MM.1S (cell line): ENCODE measurements around the gene CEP250.

Source experiments
- DNase-seq: peaks from one replicate; pipeline ENCODE4 v3.0.0-alpha.2; 2015
- H2AFZ ChIP-seq: fragments of 300-600 bp; sonication (generic); 2 replicates; pipeline ENCODE4 v1.6.0; 2016; ENCODE audit warnings: antibody characterized with exemption, low read length
- H3F3A ChIP-seq: fragments of 300-600 bp; sonication (generic); 2 replicates; pipeline ENCODE4 v1.6.1; 2016; ENCODE audit warnings: mild to moderate bottlenecking, antibody characterized with exemption, low read length, moderate library complexity, mixed read lengths; ENCODE audit not compliant: insufficient read depth
- H3K27ac ChIP-seq: fragments of 300-600 bp; sonication (generic); 2 replicates; pipeline ENCODE4 v1.5.1; 2016; ENCODE audit warnings: mild to moderate bottlenecking, low read length
- H3K27me3 ChIP-seq: fragments of 300-600 bp; sonication (generic); replicated peaks from 2 replicates; pipeline ENCODE4 v1.6.0; 2016; ENCODE audit warnings: low read length; ENCODE audit not compliant: insufficient read depth
- H3K36me3 ChIP-seq: fragments of 300-600 bp; sonication (generic); replicated peaks from 2 replicates; pipeline ENCODE4 v1.6.1; 2016; ENCODE audit warnings: mild to moderate bottlenecking, low read length, mixed read lengths; ENCODE audit not compliant: insufficient read depth
- H3K4me1 ChIP-seq: fragments of 300-600 bp; sonication (generic); 2 replicates; pipeline ENCODE4 v1.6.1; 2016; ENCODE audit warnings: low read length, mixed read lengths
- H3K4me2 ChIP-seq: fragments of 300-600 bp; sonication (generic); 2 replicates; pipeline ENCODE4 v1.6.0; 2016; ENCODE audit warnings: low read depth, low read length
- H3K4me3 ChIP-seq: fragments of 300-600 bp; sonication (generic); 2 replicates; pipeline ENCODE4 v1.5.1; 2016; ENCODE audit warnings: low read length, mixed read lengths
- H3K79me2 ChIP-seq: fragments of 300-600 bp; sonication (generic); 2 replicates; pipeline ENCODE4 v1.6.1; 2016; ENCODE audit warnings: mixed run types, low read length, mixed read lengths
- H3K9ac ChIP-seq: fragments of 300-600 bp; sonication (generic); 2 replicates; pipeline ENCODE4 v1.6.1; 2016; ENCODE audit warnings: low read length, mixed read lengths
- H3K9me2 ChIP-seq: fragments of 300-600 bp; sonication (generic); replicated peaks from 2 replicates; pipeline ENCODE4 v1.6.1; 2016; ENCODE audit warnings: mild to moderate bottlenecking, low read length, mixed read lengths; ENCODE audit not compliant: insufficient read depth
- H3K9me3 ChIP-seq: fragments of 300-600 bp; sonication (generic); replicated peaks from 2 replicates; pipeline ENCODE4 v1.6.1; 2016; ENCODE audit warnings: mild to moderate bottlenecking, low read length, mixed read lengths; ENCODE audit not compliant: insufficient read depth
- H4K20me1 ChIP-seq: fragments of 300-600 bp; sonication (generic); 2 replicates; pipeline ENCODE4 v1.6.1; 2016; ENCODE audit warnings: mild to moderate bottlenecking, low read length, moderate library complexity, mixed read lengths; ENCODE audit not compliant: insufficient read depth
- EZH2 ChIP-seq: fragments of 300-600 bp; sonication (generic); optimal IDR thresholded peaks from 2 replicates; pipeline ENCODE3; 2017; ENCODE audit warnings: low read depth, mild to moderate bottlenecking, antibody characterized with exemption, low read length, mixed read lengths
- EZH2phosphoT487 ChIP-seq: fragments of 300-600 bp; sonication (generic); IDR thresholded peaks from 2 replicates; pipeline ENCODE4 v1.6.1; 2018; ENCODE audit warnings: antibody characterized with exemption, low read length
- TF ChIP-seq, protein P1 (sequence below): fragments of 300-600 bp; sonication (generic); IDR thresholded peaks from 2 replicates; pipeline ENCODE4 v1.5.1; 2016; ENCODE audit warnings: antibody characterized with exemption, low read length, mixed read lengths

CEP250 gene

DNA sequence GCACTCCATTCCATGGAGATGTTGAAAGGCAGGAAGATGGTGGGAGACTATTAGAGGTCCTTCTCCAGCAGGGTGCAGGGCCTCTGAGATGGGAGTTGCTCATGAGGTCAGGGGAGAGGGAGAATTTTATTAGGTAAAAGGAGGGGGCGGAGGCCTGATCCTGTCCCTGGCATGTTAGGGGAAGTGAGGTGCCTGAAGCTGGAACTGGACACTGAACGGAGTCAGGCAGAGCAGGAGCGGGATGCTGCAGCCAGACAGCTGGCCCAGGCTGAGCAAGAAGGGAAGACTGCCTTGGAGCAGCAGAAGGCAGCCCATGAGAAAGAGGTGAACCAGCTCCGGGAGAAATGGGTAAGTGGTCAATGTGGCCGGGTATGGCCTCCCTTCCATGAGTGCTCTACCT, 24.4 kb downstream of the CEP250 start:
- H3K9ac ChIP-seq, result no peak overlapping the region
- H3K36me3 ChIP-seq, result no peaks in the 10 kb centered on the region
- H3K4me3 ChIP-seq, result no peak overlapping the region
- no peak overlapping the region for H3K27ac ChIP-seq
- H3K79me2 ChIP-seq, result no peaks in the 10 kb centered on the region
- no peaks in the 10 kb centered on the region for H3F3A ChIP-seq
- H4K20me1 ChIP-seq, result no peaks in the 10 kb centered on the region
- H3K27me3 ChIP-seq, result no peaks in the 10 kb centered on the region
- H3K4me1 ChIP-seq, result no peaks in the 10 kb centered on the region
- H3K9me2 ChIP-seq, result no peaks in the 10 kb centered on the region
- TF ChIP-seq EZH2phosphoT487 (no peak), EZH2 (no peak)
- TF ChIP-seq, protein P1, sequence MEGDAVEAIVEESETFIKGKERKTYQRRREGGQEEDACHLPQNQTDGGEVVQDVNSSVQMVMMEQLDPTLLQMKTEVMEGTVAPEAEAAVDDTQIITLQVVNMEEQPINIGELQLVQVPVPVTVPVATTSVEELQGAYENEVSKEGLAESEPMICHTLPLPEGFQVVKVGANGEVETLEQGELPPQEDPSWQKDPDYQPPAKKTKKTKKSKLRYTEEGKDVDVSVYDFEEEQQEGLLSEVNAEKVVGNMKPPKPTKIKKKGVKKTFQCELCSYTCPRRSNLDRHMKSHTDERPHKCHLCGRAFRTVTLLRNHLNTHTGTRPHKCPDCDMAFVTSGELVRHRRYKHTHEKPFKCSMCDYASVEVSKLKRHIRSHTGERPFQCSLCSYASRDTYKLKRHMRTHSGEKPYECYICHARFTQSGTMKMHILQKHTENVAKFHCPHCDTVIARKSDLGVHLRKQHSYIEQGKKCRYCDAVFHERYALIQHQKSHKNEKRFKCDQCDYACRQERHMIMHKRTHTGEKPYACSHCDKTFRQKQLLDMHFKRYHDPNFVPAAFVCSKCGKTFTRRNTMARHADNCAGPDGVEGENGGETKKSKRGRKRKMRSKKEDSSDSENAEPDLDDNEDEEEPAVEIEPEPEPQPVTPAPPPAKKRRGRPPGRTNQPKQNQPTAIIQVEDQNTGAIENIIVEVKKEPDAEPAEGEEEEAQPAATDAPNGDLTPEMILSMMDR, result no peak
- H3K9me3 ChIP-seq, result no peaks in the 10 kb centered on the region
- no peak overlapping the region for H2AFZ ChIP-seq
- H3K4me2 ChIP-seq, result no peak overlapping the region
- no peak for DNase-seq

DNA sequence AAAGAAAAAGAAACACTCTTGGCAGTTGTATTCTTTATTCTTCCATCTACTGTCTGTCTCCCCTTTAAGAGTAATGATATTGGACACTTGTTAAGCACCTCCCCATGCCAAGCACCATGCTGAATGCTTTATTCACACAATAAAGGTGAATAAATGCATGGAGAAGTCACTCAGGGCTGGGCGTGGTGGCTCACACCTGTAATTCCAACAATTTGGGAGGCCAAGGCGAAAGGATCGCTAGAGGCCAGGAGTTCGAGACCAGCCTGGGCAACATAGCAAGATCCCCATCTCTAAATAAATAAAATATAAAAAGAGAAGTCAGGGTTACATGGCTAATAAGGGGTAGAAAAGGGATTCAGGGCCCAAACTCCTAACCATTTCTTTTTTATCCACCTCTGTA, 32.1 kb downstream of the CEP250 start:
- Histone ChIP-seq H3K4me1 (0 out of 2 replicates have a peak, but pooled peaks cover 6% of the 10 kb centered on the region), H3K9me3 (no peaks in the 10 kb centered on the region), H3K4me3 (no peak overlapping the region), H2AFZ (no peak overlapping the region), H3K27me3 (no peaks in the 10 kb centered on the region), H3K9me2 (no peaks in the 10 kb centered on the region), H3K79me2 (peaks cover 26% of the 10 kb centered on the region), H3K27ac (no peak overlapping the region), H4K20me1 (no peaks in the 10 kb centered on the region), H3K36me3 (no peaks in the 10 kb centered on the region), H3F3A (no peaks in the 10 kb centered on the region), H3K9ac (no peak overlapping the region), H3K4me2 (no peak overlapping the region)
- TF ChIP-seq EZH2phosphoT487 (no peak), EZH2 (no peak)
- TF ChIP-seq, protein P1, result no peak
- DNase-seq, result no peak

DNA sequence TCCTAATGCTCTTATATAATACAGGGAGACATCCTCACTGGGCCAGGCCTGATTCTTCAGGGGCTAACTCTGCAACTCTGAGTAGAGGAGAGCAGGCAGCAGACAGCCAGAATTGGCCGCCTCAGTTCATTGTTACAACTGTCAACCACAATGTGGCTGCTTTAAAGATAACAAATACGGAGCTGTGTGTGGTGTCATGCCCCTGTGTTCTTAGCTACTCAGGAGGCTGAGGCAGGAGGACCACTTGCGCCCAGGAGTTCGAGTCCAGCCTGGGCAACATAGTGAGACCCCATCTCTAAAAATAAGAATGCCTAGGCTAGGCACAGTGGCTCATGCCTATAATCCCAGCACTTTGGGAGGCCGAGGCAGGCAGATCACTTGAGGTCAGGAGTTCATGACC, 34.3 kb downstream of the CEP250 start:
- no peaks in the 10 kb centered on the region for H3K9me2 ChIP-seq
- no peaks in the 10 kb centered on the region for H3F3A ChIP-seq
- H3K9ac ChIP-seq, result no peak overlapping the region
- H3K27ac ChIP-seq, result no peak overlapping the region
- DNase-seq, result no peak
- TF ChIP-seq, protein P1, result no peak
- TF ChIP-seq EZH2phosphoT487 (no peak), EZH2 (no peak)
- no peaks in the 10 kb centered on the region for H3K9me3 ChIP-seq
- H3K4me1 ChIP-seq, result 0 out of 2 replicates have a peak, but pooled peaks cover 6% of the 10 kb centered on the region
- H3K4me2 ChIP-seq, result no peak overlapping the region
- peaks cover 26% of the 10 kb centered on the region for H3K79me2 ChIP-seq
- H4K20me1 ChIP-seq, result no peaks in the 10 kb centered on the region
- H2AFZ ChIP-seq, result no peak overlapping the region
- H3K4me3 ChIP-seq, result no peak overlapping the region
- no peaks in the 10 kb centered on the region for H3K36me3 ChIP-seq
- H3K27me3 ChIP-seq, result no peaks in the 10 kb centered on the region
